Kidney epithelial cell (primary cell): ENCODE results near the gene CLK4. TPM values are rescaled to one million over a fixed set of nuclear protein-coding genes. Genes with fewer than 3 reads are reported as not detected.
A peak's percentile ranks its signal among the peaks of the same experiment; 100 is the strongest.

Experiments
- DNase-seq: peaks from one replicate; pipeline ENCODE4 v3.0.0-alpha.2; 2010; ENCODE audit warnings: low read depth
- H3K27me3 ChIP-seq: 2 replicates; pipeline ENCODE4 v1.6.0; 2011; ENCODE audit warnings: low read length; ENCODE audit not compliant: control insufficient read depth, insufficient read depth
- H3K36me3 ChIP-seq: 2 replicates; pipeline ENCODE4 v1.5.1; 2011; ENCODE audit warnings: low read length; ENCODE audit not compliant: control insufficient read depth, insufficient read depth
- H3K4me3 ChIP-seq: 2 replicates; pipeline ENCODE4 v1.5.1; 2011; ENCODE audit warnings: low read depth, mild to moderate bottlenecking, control low read depth, low read length
- CTCF ChIP-seq: IDR thresholded peaks from 2 replicates; pipeline ENCODE4 v1.5.1; 2011; ENCODE audit warnings: mild to moderate bottlenecking, moderate library complexity, low read length, control low read depth, inconsistent platforms; ENCODE audit not compliant: insufficient read depth, poor library complexity, severe bottlenecking
- total RNA-seq: library from RNA; depleted of rRNA; stranded (reverse); fragments of >200 nt; gene quantifications from 2 replicates; pipeline ENCODE4 v1.2.3, GENCODE V29; 2015

CLK4 gene
- total RNA-seq, 1 donor from 2014 or later = 7.1 TPM

- Histone ChIP-seq H3K27me3 (no peaks in the 10 kb centered on the region), H3K36me3 (no peaks in the 10 kb centered on the region), H3K4me3 (no peak overlapping the region)
- DNase-seq = no peak
- TF ChIP-seq CTCF = no peak
Measured at GRCh38 chr5:178632285-178632684, 5.4 kb upstream of the CLK4 start.

- Histone ChIP-seq H3K4me3 (no peak overlapping the region), H3K27me3 (no peaks in the 10 kb centered on the region), H3K36me3 (no peaks in the 10 kb centered on the region)
- no peak for DNase-seq
- TF ChIP-seq CTCF = no peak
Measured at GRCh38 chr5:178630951-178631350, 4.1 kb upstream of the CLK4 start.

GRCh38 chr5:178630475-178630930, 3.7 kb upstream of the CLK4 start:
- H3K36me3 ChIP-seq = no peaks in the 10 kb centered on the region
- no peak for DNase-seq
- no peak overlapping the region for H3K4me3 ChIP-seq
- no peak for TF ChIP-seq CTCF
- H3K27me3 ChIP-seq = no peaks in the 10 kb centered on the region

GRCh38 chr5:178627259-178627598, 379 bp upstream of the CLK4 start:
- H3K36me3 ChIP-seq = no peaks in the 10 kb centered on the region
- peak overlapping the region; percentile 98 for H3K4me3 ChIP-seq
- TF ChIP-seq CTCF = no peak
- H3K27me3 ChIP-seq = no peaks in the 10 kb centered on the region
- DNase-seq = no peak

- Histone ChIP-seq H3K27me3 (no peaks in the 10 kb centered on the region), H3K36me3 (no peaks in the 10 kb centered on the region), H3K4me3 (peak overlapping the region; percentile 98)
- no peak for DNase-seq
- no peak for TF ChIP-seq CTCF
Measured at GRCh38 chr5:178625679-178626483, 969 bp downstream of the CLK4 start.
